ENCODE measurements around the gene NINL. TPM values are rescaled to one million over a fixed set of nuclear protein-coding genes. Genes with fewer than 3 reads are reported as not detected.
A peak's percentile ranks its signal among the peaks of the same experiment; 100 is the strongest.
"Not testable (repeated sequence)": the region's sequence is repeated elsewhere in the genome, so short reads cannot be mapped to it uniquely, and the experiment has no call there.

NINL gene
- total RNA-seq, 1 donor from 2014 or later = 24.8 TPM

- DNase-seq = peak; percentile 25
Observed at GRCh38 chr20:25532015-25532751, 53.1 kb downstream of the NINL start.

GRCh38 chr20:25529295-25529951 is 55.9 kb downstream of the NINL start:
- DNase-seq = no peak

DNA sequence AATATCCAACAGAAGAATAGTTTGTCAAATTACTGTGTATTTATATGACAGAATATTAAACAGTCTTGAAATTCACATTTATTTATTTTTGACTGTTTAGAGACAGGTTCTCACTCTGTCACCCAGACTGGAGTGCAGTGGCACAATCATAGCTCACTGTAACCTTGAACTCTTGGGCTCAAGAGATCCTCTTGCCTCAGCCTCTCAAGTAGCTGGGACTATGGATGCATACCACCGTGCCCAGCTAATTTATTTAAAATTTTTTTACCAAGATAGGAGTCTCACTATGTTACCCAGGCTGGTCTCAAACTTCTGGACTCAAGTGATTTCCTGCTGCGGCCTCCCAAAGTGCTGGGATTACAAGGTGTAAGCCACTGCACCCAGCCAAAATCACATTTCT is 57.4 kb downstream of the NINL start:
- DNase-seq = no peak

DNA sequence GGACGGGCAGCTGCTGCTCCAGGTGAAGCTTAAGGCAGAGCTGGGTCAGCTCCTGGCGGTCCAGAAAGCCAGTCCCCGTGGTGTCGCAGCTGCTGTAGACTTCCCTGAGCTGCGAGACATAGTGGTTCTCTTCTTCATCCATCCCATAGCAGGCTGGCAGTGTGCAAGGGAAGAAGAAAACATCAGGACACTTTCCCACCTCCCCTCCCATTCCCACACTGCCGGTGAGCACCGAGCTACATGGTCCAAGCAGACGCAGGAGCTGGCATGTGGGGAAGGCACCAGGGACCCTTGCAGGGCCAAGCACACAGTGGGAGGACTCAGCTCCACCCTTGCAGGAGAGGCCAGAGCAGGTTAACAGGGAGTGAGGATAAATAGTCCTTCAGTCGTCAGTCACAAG is 58.9 kb downstream of the NINL start:
- no peak for DNase-seq

DNA sequence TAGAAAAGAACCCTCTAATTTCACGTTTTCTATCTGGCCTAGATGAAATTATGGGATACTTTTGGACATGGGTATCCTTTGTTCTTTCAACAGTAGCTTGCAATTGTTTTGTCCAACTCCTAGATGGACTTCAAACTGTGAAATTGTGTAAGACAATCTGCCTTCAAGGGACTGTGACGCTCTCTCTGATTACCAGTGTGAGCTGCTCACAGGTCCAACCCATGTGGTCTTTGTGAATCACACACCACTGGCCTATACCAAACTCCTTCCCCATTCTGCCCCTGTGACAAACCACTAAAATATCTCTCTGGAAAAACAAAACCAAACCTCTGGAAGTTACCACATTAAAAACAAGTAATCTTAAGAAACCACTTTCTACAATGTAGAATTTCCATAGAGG is 59.5 kb downstream of the NINL start:
- no peak for DNase-seq

DNA sequence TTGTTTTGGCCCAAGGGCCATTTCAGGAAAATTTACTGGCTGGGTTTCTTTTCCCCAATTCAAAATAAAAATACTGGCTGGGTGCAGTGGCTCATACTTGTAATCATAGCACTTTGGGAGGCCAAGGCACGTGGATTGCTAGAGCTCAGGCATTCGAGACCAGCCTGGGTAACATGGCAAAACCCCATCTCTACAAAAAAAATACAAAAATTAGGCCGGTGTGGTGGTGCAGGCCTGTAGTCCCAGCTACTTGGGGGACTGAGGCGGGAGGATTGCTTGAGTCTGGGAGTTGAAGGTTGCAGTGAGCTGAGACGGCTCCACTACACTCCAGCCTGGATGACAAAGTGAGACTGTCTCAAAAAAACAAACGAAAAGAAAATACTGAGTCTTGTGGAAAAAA is 60.0 kb downstream of the NINL start:
- DNase-seq = no peak

DNA sequence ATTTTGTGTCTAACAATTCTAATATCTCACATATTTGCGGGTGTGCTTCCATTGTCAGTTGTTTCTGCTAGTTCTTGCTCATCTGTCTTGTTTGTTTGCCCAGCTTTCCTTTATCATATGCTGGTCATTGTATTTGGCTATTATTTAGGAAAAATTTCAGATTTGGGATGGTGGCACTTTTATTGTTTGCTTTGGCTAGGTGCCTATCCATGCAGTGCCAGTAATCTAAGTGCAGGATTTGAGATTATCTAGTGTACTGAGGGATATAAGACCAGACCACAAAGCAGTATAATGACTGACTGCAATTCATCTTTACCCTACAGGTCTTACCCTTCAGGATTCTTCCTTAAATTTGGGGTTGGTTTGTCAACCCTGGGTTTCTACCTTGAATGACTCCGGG is 63.9 kb downstream of the NINL start:
- DNase-seq = no peak

GRCh38 chr20:25517124-25517523 is 68.2 kb downstream of the NINL start:
- no peak for DNase-seq

- no peak for DNase-seq
Observed at GRCh38 chr20:25514747-25515340, 70.5 kb downstream of the NINL start.

GRCh38 chr20:25514195-25514594 is 71.1 kb downstream of the NINL start:
- no peak for DNase-seq

- DNase-seq = no peak
Observed at GRCh38 chr20:25512709-25513108, 72.6 kb downstream of the NINL start.

DNA sequence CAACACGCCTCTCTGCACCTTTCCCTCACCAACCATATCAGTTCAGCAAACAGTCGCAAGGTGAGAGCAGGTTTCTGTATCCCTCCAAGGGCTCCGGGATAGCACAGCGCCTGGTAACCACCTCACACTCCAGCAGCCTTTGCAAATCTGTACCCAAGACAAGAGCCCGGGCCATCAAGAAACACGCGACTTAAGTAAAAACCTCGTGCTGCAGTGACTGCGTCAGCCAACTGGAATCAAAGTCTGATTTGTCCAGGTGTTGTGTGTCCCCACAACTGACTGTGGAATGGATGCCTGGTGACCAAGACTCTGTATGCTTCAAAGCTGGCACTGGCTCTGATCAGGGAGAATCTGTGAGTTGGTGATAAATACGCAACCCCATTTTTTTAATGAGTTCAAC is 74.1 kb downstream of the NINL start:
- no peak for DNase-seq

- no peak for DNase-seq
Observed at GRCh38 chr20:25510721-25511120, 74.6 kb downstream of the NINL start.

- no peak for DNase-seq
Observed at GRCh38 chr20:25510202-25510601, 75.1 kb downstream of the NINL start.

DNA sequence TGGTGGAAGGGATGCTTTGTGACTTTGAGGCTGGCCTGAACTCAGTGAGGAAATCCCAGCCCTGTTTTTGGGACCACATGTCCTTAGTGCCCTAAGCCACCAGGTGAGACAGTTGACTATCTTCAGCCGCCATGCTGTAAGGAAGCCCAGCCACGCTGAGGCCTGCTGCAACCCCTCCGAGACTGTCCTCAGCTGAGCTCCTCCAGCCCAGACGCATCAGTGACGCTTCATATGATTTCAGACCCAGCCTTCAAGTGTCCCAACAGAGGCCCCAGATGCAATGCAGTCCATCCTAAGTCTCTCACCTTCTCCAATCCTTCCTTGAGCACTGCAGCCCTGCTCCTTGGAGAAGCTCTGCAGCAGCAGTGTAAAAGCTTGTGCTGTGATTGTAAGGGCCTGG is 76.2 kb downstream of the NINL start:
- no peak for DNase-seq

GRCh38 chr20:25508083-25508770 is 77.1 kb downstream of the NINL start:
- DNase-seq = peak; percentile 80

DNA sequence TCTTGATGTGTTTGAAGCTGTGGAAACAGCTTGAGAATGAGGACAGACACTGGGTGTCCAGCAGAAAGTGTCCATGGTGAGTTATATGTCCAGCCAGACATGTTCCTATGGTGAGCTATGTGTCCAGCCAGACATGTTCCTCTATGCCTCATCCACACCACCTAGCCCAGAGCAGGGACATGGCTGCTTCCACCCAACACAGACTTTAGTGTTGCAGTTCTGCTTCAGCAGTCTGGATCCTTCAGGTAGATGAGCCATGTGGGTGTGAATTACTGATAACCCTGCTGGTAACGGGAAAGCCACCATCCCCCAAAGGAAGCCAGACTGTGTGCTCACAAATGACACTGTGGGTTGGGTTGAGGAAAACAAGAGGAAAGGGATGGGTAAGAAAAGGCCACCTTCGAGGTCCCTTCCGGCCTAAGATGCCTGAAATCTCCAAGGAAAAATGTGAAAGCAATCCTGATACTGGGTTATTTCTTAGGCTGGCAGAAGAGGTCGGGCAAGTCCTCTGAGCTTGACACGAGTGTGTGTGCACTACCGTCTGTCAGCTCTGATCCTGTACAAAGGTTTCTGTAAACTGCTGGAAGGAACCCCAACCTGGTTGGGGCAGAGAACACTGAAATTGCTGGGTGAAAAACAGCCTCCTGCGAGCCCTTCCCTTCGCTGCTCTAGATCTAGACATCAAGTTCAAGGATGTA is 77.8 kb downstream of the NINL start:
- DNase-seq = peak; percentile 15

GRCh38 chr20:25504366-25505135 is 80.8 kb downstream of the NINL start:
- no peak for DNase-seq

DNA sequence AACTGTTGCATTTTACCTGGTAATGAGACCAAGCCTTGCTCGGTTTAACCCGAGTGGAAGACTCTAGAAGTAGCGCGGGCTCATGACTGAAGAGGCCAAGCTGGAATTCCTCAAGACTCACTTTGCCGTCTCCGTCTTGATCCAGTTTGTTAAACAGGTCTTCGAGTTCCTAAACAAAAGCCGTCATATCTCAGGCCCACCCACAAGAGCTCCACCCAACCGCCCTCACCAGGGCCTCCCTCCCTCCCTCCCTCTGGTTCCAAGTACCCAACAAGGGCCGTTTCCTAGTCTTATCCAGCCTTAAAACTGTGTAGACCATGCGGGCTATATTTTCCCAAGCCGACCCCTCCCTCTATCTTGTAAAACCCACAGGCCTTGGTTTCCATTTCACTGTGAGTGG is 81.4 kb downstream of the NINL start:
- no peak for DNase-seq

DNA sequence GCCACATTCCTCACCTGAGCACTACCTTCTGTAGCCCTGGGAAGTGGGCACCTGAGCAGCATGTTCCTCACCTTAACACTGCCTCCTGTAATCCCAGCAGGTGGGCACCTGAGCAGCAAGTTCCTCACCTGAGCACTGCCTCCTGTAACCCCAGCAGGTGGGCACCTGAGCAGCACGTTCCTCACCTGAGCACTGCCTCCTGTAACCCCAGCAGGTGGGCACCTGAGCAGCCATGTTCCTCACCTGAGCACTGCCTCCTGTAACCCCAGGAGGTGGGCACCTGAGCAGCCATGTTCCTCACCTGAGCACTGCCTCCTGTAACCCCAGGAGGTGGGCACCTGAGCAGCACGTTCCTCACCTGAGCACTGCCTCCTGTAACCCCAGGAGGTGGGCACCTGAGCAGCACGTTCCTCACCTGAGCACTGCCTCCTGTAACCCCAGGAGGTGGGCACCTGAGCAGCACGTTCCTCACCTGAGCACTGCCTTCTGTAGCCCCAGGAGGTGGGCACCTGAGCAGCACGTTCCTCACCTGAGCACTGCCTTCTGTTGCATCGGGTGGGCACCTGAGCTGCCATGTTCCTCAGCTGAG is 82.2 kb downstream of the NINL start:
- DNase-seq = not testable (repeated sequence)

GRCh38 chr20:25500880-25501351 is 84.4 kb downstream of the NINL start:
- no peak for DNase-seq

Measured in dermis blood vessel endothelial cell (primary cell).